Activated naive CD4-positive, alpha-beta T cell treated with anti-CD3 and anti-CD28 coated beads, Interleukin-2, amount 10 ng/mL, durations not matched to agents 7 days and 5 days (primary cell): Measurements from ENCODE around the gene GRK4.
"Not testable (repeated sequence)": the region's sequence is repeated elsewhere in the genome, so short reads cannot be mapped to it uniquely, and the experiment has no call there.

Source experiments
- CTCF ChIA-PET: fragments of 350-600 bp; sonication (Branson Sonifier 250); formaldehyde crosslinking; loops from one replicate; lab custom pipeline; 2021; ENCODE audit warnings: antibody characterized with exemption; lab: Charles Lee
- DNase-seq: peaks from one replicate; pipeline ENCODE4 v3.0.0-alpha.2; 2020
- H3K27ac Mint-ChIP-seq: one replicate; pipeline ENCODE4 v1.8.0; 2021; ENCODE audit warnings: mild to moderate bottlenecking, moderate library complexity, mixed read lengths
- H3K27me3 Mint-ChIP-seq: one replicate; pipeline ENCODE4 v1.8.0; 2021; ENCODE audit warnings: mild to moderate bottlenecking, mixed read lengths
- H3K36me3 Mint-ChIP-seq: one replicate; pipeline ENCODE4 v1.8.0; 2021; ENCODE audit warnings: mixed read lengths
- H3K4me1 Mint-ChIP-seq: one replicate; pipeline ENCODE4 v1.8.0; 2021; ENCODE audit warnings: mixed read lengths
- H3K4me3 Mint-ChIP-seq: one replicate; pipeline ENCODE4 v1.8.0; 2021; ENCODE audit warnings: mild to moderate bottlenecking, moderate library complexity, mixed read lengths
- H3K9me3 Mint-ChIP-seq: one replicate; pipeline ENCODE4 v1.8.0; 2021; ENCODE audit warnings: mixed read lengths

Gene GRK4

GRCh38 chr4:2942037-2942531 lies 21.3 kb upstream of the GRK4 start:
- CTCF ChIA-PET: no interaction called here
- no peak overlapping the region for H3K4me3 Mint-ChIP-seq
- H3K4me1 Mint-ChIP-seq: peaks cover 16% of the 10 kb centered on the region
- H3K27ac Mint-ChIP-seq: peak overlapping the region; percentile 52
- H3K36me3 Mint-ChIP-seq: peaks cover 62% of the 10 kb centered on the region
- no peaks in the 10 kb centered on the region for H3K9me3 Mint-ChIP-seq
- no peak for DNase-seq
- no peaks in the 10 kb centered on the region for H3K27me3 Mint-ChIP-seq

DNA sequence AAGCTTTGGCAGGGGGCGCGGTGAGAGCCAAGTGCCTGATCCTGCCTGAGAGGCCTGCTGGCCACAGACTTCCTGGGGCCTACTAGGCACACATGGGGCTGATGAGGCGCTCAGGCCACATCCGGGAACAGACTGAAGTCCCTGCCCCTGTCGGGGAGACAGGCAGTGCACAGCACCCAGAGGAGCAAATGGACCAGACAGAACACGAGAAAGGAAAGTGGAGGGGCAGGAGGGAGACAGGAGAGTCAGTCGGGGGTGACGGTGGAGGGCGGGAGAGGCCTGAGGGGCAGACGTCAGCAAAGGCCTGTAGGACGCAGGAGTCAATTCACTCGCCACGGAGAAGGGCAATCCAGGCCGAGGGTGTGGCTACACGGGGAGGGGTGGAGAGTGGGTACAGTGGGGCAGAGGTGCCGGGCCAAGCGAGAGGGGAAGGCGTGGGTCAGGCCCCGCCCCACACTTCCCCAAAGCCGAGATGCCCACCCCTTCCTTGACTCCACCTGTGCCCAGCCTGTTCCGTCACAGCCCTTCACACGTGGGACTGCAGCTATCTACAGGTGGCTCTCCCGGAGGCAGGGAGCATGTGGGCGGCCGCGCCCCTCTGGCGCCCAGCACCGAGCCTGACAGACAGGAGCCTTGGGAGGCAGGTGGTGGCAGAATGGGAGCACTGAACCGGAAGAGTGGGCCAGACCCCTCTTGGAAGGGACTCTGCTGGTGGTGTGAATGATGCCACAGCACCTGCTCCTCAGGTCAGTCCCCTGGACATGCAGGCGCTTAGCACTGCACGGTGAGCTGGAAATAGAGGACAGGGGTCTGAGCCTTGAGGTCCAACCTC lies 20.6 kb upstream of the GRK4 start:
- no peak for DNase-seq
- Mint-ChIP-seq H3K4me3 (no peak overlapping the region), H3K9me3 (no peaks in the 10 kb centered on the region), H3K4me1 (peaks cover 12% of the 10 kb centered on the region), H3K27me3 (no peaks in the 10 kb centered on the region), H3K27ac (peak overlapping the region; percentile 78), H3K36me3 (peaks cover 66% of the 10 kb centered on the region)
- CTCF ChIA-PET: interaction anchor here (1.8 kb wide), 1 partner anchor 12 kb away, joined by 8 read pairs; no protein-coding TSS in a partner anchor

DNA sequence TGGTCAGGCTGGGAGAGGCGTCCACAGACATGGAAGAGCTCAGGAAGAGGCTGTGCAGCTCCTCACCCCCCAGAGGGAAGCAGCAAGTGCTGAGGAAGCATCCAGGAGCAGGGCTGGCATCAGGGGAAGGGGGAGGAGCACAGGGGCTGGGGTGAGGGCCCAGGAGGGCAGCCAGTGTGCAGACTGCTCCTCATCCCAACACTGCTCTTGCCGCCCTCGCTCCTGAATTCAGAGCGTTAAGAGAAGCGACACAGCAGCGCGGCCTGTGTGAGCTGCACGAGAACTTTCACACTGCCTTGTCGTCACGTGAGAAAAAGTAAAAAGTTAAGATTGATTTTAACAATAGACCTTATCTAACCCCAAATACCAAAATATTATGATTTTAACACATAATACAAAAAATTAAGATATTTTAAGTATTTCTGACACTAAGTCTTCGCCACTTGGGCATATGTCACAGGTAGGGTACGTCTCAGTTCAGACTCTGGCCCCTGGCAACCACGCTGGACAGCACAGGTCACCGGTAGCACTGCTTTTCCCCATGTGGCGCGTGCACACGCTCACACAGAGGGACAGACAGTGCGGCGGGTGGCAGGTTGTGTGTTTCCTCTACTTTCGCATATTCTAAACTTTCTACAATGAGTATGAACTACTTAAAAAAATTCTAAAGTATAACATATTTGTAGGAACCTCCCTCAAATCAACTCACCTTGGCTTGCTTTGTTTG lies 19.8 kb upstream of the GRK4 start:
- Mint-ChIP-seq H3K4me1 (peaks cover 9% of the 10 kb centered on the region), H3K4me3 (no peak overlapping the region), H3K27me3 (no peaks in the 10 kb centered on the region), H3K36me3 (peaks cover 66% of the 10 kb centered on the region), H3K9me3 (no peaks in the 10 kb centered on the region), H3K27ac (peak overlapping the region; percentile 78)
- CTCF ChIA-PET: interaction anchor here (1.8 kb wide), 1 partner anchor 11 kb away, joined by 8 read pairs; no protein-coding TSS in a partner anchor
- no peak for DNase-seq

- no peak overlapping the region for H3K4me3 Mint-ChIP-seq
- CTCF ChIA-PET: interaction anchor here (1.0 to 1.8 kb wide), 2 partner anchors 9 to 10 kb away, joined by 3 to 8 read pairs; no protein-coding TSS in a partner anchor
- peaks cover 66% of the 10 kb centered on the region for H3K36me3 Mint-ChIP-seq
- no peak overlapping the region for H3K27ac Mint-ChIP-seq
- H3K27me3 Mint-ChIP-seq: no peaks in the 10 kb centered on the region
- H3K9me3 Mint-ChIP-seq: no peaks in the 10 kb centered on the region
- peaks cover 5% of the 10 kb centered on the region for H3K4me1 Mint-ChIP-seq
- DNase-seq: no peak
Observed at GRCh38 chr4:2944091-2944482, 19.3 kb upstream of the GRK4 start.

DNA sequence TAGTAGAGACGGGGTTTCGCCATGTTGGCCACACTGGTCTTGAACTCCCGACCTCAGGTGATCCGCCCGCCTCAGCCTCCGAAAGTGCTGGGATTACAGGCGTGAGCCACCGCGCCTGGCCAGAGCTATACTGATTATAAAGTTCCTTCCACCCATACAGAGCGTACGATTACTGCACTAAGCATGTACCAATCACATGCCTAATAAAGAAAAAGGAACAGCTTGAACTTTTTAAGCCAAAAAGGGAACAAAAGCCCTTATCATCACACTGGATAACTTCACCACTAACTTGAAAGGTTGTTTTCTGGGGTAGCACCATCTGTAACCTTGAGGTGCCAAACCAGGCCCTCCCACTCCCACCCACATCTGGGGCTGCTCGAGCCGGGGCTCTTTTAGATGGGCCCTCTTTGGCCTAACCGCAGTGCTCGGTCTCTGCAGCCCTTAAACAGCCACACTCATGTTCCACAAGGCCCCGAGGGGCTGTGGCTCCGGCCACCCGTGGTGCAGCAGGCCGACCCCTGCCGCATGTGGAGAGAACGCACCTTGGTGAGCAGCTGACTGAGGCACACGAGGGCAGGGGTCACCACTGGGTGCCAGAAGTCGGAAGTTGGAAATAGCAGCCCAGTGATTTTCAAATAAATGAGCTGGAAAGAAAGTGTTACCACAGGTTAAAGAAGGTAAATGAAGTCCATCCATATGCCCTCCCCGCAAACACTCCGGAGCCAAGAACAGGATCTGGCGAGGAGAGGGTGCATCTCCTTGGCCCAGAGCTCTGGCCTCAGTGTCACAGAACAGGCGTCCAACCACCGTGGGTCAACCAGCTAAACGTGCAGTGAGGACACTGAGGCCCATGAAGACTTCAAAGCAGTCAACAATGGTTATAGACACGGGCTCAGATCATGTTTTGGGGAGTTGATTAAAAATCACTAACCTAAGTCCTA lies 18.5 kb upstream of the GRK4 start:
- Mint-ChIP-seq H3K36me3 (peaks cover 61% of the 10 kb centered on the region), H3K4me3 (no peak overlapping the region), H3K27me3 (no peaks in the 10 kb centered on the region), H3K4me1 (peaks cover 4% of the 10 kb centered on the region), H3K27ac (no peak overlapping the region), H3K9me3 (no peaks in the 10 kb centered on the region)
- CTCF ChIA-PET: interaction anchor here (1.0 to 1.8 kb wide), 3 partner anchors 9 kb away, joined by 3 to 8 read pairs (median 4); no protein-coding TSS in a partner anchor
- no peak for DNase-seq

DNA sequence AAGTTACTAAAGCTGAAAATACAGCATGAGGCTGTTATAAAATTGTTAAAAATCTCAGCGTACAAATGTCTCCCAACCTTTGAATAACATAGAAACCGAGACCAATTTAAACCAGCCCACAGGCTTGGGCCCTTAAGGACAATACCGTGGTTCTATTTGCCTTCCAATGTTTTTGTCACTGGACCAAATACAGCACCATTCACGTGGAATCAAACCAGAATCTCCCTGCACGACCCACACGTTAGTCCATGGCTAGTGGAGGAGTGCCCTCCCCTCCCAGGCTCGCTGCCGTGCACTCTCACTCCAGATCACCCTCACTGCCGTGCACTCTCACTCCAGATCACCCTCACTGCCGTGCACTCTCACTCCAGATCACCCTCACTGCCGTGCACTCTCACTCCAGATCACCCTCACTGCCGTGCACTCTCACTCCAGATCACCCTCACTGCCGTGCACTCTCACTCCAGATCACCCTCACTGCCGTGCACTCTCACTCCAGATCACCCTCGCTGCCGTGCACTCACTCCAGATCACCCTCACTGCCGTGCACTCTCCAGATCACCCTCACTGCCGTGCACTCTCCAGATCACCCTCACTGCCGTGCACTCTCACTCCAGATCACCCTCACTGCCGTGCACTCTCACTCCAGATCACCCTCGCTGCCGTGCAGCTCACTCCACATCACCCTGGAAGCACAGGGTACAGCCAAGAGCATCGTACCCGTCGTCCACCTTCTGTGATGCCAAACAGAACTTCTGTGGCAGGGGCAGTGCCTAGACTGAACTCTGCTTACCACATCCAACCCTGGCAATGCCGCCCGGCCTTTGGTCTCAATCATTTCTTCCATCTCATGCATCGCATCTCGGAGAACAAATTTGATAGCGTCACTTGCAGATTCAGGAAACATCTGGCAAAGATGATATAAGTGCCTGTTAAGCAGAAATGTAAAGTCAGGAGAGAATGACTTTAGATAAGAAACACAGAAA lies 17.5 kb upstream of the GRK4 start:
- CTCF ChIA-PET: interaction anchor here (1.1 to 1.2 kb wide), 2 partner anchors 8 to 10 kb away, joined by 3 to 4 read pairs; no protein-coding TSS in a partner anchor
- not testable (repeated sequence) for H3K4me3 Mint-ChIP-seq, H3K27me3 Mint-ChIP-seq, H3K4me1 Mint-ChIP-seq, DNase-seq, H3K9me3 Mint-ChIP-seq, H3K27ac Mint-ChIP-seq
- H3K36me3 Mint-ChIP-seq: peaks cover 64% of the 10 kb centered on the region

DNA sequence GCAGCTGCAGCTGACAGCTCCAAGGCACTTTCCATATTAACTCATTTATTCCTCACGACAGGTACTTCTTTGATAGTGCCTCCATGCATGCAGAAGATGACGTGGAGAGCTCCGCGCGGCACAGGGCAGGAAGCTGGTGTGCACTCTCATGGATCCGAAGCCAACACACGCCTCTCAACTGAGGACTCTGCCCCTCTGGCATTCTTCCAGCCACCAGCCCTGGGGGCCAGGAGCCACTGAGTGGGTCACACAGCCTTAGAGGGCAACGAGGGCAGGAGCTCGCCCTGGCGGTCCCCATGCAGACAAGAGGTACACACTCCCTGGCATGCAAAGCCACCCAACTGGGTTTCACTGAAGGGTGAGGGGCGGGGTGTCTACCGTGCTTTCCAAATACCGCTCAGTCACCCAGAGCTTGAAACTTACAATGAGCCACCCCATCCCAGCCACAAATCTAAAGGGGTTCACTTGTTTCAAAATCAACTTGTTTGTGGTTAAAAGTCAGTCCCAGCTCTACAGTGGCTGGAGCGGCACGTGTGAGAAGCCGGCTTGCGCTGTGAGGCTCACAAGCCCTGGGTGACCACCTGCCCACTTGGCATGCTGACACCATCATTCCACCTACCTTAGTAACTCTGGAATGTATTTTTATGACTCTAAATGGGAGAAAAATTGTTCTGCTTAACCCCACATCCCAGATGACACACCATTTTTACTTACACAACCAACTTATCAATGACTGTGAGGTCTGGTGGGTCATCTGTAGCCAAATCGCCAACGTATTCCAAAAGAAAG lies 16.4 kb upstream of the GRK4 start:
- H3K4me3 Mint-ChIP-seq: no peak overlapping the region
- CTCF ChIA-PET: interaction anchor here (0.6 to 1.6 kb wide), 3 partner anchors 8 to 87 kb away, joined by 3 to 4 read pairs (median 3); no protein-coding TSS in a partner anchor
- no peak overlapping the region for H3K27ac Mint-ChIP-seq
- no peaks in the 10 kb centered on the region for H3K9me3 Mint-ChIP-seq
- peaks cover 64% of the 10 kb centered on the region for H3K36me3 Mint-ChIP-seq
- DNase-seq: no peak
- H3K27me3 Mint-ChIP-seq: no peaks in the 10 kb centered on the region
- H3K4me1 Mint-ChIP-seq: peaks cover 4% of the 10 kb centered on the region

DNA sequence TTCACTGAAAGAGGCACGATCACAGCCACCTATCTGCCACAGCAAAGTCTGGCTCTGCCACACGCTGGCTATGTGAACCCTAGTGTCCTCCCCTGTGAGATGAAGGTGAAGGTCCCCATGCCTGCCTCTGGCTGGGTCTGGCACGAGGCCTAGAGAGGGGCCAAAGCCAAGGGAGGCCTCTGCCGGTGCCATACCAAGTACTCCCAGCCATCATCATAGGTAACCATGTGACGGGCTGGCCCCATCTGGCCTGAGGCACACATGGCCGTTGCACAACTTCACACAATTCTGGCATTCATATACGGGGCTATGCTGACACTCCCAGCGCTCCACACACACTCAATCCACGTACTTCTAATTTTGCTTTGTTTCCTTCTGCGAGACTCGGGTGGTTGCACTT lies 15.4 kb upstream of the GRK4 start:
- H3K27me3 Mint-ChIP-seq: no peaks in the 10 kb centered on the region
- no peak overlapping the region for H3K4me3 Mint-ChIP-seq
- DNase-seq: no peak
- no peaks in the 10 kb centered on the region for H3K9me3 Mint-ChIP-seq
- H3K36me3 Mint-ChIP-seq: peaks cover 64% of the 10 kb centered on the region
- CTCF ChIA-PET: interaction anchor here (1.1 to 2.1 kb wide), 4 partner anchors 12 to 89 kb away, joined by 4 to 6 read pairs (median 5); no protein-coding TSS in a partner anchor
- no peak overlapping the region for H3K27ac Mint-ChIP-seq
- no peaks in the 10 kb centered on the region for H3K4me1 Mint-ChIP-seq

DNA sequence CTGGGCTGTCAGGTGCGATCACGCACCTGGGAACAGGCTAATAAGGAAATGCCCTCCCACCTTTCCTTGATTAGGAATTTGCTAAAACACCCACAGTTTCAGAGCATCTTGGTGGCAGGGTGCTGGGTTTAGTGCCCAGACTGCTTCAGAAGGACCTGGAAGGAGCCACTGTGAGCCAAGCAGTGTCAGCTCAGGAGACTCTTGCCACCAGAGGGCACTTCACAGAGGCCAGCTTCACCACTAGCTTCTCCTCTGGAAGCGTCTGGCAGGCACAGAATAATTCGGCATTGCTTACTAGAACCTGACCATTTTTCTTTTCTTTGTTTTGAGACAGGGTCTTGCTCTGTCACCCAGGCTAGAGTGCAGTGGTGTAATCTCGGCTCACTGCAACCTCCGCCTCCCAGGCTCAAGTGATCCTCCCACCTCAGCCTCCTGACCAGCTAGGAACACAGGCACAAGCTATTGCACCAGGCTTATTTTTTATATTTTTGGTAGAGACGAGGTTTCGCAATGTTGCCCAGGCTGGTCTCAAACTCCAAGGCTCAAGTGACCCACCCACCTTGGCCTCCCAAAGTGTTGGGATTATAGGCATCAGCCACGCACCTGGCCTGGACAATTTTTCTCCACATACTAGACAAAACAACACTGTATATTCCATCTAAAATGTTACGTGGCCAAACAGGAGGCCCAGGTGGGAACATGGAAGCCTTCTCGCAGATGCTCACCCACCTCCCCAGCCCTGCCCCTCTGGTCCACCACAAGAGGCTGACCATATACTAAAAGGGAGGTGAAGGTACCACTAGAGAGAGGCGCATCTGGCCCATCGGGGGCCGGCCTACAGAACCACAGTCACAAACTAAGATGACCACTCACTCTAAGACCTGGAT lies 14.2 kb upstream of the GRK4 start:
- H3K9me3 Mint-ChIP-seq: no peaks in the 10 kb centered on the region
- DNase-seq: peak; percentile 53
- peaks cover 7% of the 10 kb centered on the region for H3K4me1 Mint-ChIP-seq
- no peak overlapping the region for H3K4me3 Mint-ChIP-seq
- H3K36me3 Mint-ChIP-seq: peaks cover 68% of the 10 kb centered on the region
- H3K27ac Mint-ChIP-seq: peak overlapping the region; percentile 53
- CTCF ChIA-PET: interaction anchor here (0.7 to 2.1 kb wide), 7 partner anchors 11 to 186 kb away, joined by 3 to 7 read pairs (median 5); no protein-coding TSS in a partner anchor
- no peaks in the 10 kb centered on the region for H3K27me3 Mint-ChIP-seq

DNA sequence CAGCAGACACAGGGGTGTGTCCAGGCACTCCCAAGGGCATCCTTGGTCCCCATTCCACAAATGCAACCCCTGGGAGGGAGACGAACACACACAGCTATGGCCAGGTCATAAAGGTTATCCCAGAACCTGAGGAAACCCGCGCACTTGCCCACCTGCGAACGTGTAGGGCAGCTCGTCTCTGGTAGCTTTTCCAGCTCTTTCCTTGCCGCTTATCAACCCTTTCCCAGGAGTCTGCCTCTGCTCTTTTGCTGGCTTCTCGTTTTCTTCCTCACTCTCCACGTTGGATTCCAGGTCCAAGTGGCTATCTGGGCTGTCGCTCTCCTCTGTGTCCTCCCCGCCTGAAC lies 13.6 kb upstream of the GRK4 start:
- peak overlapping the region; percentile 34 for H3K27ac Mint-ChIP-seq
- CTCF ChIA-PET: interaction anchor here (1.4 to 2.1 kb wide), 2 partner anchors 10 to 12 kb away, joined by 6 to 7 read pairs; no protein-coding TSS in a partner anchor
- H3K36me3 Mint-ChIP-seq: peaks cover 70% of the 10 kb centered on the region
- no peaks in the 10 kb centered on the region for H3K9me3 Mint-ChIP-seq
- no peaks in the 10 kb centered on the region for H3K27me3 Mint-ChIP-seq
- H3K4me3 Mint-ChIP-seq: no peak overlapping the region
- DNase-seq: no peak
- H3K4me1 Mint-ChIP-seq: peaks cover 13% of the 10 kb centered on the region
